ENCODE data around the gene ZNF385A. TPM values are rescaled to one million over a fixed set of nuclear protein-coding genes. Genes with fewer than 3 reads are reported as not detected.

Gene ZNF385A
- total and polyA plus RNA-seq, 2 of the 8 experiments (the other 6 are each of a cell fraction or from before 2014, with no cell fraction given) = 5.2 to 14.3 TPM

- TF ChIP-seq, protein P1, sequence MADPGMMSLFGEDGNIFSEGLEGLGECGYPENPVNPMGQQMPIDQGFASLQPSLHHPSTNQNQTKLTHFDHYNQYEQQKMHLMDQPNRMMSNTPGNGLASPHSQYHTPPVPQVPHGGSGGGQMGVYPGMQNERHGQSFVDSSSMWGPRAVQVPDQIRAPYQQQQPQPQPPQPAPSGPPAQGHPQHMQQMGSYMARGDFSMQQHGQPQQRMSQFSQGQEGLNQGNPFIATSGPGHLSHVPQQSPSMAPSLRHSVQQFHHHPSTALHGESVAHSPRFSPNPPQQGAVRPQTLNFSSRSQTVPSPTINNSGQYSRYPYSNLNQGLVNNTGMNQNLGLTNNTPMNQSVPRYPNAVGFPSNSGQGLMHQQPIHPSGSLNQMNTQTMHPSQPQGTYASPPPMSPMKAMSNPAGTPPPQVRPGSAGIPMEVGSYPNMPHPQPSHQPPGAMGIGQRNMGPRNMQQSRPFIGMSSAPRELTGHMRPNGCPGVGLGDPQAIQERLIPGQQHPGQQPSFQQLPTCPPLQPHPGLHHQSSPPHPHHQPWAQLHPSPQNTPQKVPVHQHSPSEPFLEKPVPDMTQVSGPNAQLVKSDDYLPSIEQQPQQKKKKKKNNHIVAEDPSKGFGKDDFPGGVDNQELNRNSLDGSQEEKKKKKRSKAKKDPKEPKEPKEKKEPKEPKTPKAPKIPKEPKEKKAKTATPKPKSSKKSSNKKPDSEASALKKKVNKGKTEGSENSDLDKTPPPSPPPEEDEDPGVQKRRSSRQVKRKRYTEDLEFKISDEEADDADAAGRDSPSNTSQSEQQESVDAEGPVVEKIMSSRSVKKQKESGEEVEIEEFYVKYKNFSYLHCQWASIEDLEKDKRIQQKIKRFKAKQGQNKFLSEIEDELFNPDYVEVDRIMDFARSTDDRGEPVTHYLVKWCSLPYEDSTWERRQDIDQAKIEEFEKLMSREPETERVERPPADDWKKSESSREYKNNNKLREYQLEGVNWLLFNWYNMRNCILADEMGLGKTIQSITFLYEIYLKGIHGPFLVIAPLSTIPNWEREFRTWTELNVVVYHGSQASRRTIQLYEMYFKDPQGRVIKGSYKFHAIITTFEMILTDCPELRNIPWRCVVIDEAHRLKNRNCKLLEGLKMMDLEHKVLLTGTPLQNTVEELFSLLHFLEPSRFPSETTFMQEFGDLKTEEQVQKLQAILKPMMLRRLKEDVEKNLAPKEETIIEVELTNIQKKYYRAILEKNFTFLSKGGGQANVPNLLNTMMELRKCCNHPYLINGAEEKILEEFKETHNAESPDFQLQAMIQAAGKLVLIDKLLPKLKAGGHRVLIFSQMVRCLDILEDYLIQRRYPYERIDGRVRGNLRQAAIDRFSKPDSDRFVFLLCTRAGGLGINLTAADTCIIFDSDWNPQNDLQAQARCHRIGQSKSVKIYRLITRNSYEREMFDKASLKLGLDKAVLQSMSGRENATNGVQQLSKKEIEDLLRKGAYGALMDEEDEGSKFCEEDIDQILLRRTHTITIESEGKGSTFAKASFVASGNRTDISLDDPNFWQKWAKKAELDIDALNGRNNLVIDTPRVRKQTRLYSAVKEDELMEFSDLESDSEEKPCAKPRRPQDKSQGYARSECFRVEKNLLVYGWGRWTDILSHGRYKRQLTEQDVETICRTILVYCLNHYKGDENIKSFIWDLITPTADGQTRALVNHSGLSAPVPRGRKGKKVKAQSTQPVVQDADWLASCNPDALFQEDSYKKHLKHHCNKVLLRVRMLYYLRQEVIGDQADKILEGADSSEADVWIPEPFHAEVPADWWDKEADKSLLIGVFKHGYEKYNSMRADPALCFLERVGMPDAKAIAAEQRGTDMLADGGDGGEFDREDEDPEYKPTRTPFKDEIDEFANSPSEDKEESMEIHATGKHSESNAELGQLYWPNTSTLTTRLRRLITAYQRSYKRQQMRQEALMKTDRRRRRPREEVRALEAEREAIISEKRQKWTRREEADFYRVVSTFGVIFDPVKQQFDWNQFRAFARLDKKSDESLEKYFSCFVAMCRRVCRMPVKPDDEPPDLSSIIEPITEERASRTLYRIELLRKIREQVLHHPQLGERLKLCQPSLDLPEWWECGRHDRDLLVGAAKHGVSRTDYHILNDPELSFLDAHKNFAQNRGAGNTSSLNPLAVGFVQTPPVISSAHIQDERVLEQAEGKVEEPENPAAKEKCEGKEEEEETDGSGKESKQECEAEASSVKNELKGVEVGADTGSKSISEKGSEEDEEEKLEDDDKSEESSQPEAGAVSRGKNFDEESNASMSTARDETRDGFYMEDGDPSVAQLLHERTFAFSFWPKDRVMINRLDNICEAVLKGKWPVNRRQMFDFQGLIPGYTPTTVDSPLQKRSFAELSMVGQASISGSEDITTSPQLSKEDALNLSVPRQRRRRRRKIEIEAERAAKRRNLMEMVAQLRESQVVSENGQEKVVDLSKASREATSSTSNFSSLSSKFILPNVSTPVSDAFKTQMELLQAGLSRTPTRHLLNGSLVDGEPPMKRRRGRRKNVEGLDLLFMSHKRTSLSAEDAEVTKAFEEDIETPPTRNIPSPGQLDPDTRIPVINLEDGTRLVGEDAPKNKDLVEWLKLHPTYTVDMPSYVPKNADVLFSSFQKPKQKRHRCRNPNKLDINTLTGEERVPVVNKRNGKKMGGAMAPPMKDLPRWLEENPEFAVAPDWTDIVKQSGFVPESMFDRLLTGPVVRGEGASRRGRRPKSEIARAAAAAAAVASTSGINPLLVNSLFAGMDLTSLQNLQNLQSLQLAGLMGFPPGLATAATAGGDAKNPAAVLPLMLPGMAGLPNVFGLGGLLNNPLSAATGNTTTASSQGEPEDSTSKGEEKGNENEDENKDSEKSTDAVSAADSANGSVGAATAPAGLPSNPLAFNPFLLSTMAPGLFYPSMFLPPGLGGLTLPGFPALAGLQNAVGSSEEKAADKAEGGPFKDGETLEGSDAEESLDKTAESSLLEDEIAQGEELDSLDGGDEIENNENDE (IDR thresholded peaks at IDR 0.05; ENCODE audit: insufficient replicate concordance, low read length) = no peak
- TF ChIP-seq KDM4A (IDR thresholded peaks at IDR 0.05; ENCODE audit: low read depth, low read length, severe bottlenecking) = no peak
- no peak for TF ChIP-seq PHF8 (conservative IDR thresholded peaks at IDR 0.05; ENCODE audit: low read depth, low read length)
- no peak for TF ChIP-seq RFX5 (IDR thresholded peaks at IDR 0.05; ENCODE audit: borderline replicate concordance, low read depth, low read length)
- no peak for TF ChIP-seq KDM5A (IDR thresholded peaks at IDR 0.05; ENCODE audit: low read length)
Measured at GRCh38 chr12:54393207-54393609, 8.7 kb upstream of the ZNF385A start (continued).
